Adipose tissue (tissue), 3 donors: Measurements from ENCODE around the gene NCOA5. TPM values are rescaled to one million over a fixed set of nuclear protein-coding genes. Genes with fewer than 3 reads are reported as not detected.

Experiments used
- H3K27ac ChIP-seq: one replicate; pipeline ENCODE4 v1.5.1; 2013; ENCODE audit warnings: low read depth, low read length
- WGBS, 3 donors: extraction: QIAGEN DNeasy Blood & Tissue Kit; methylation state at CpG; one replicate each; pipeline ENCODE4 v1.1.7; 2013; 5-methylcytosine and 5-hydroxymethylcytosine counted together
- polyA plus RNA-seq, 3 donors: library from polyadenylated mRNA; stranded (reverse); fragments of 200-250 nt; gene quantifications; one replicate each; pipeline ENCODE4 v1.2.3, GENCODE V29; 2013
- donor health status: healthy with polysubstance abuse.
- donor health status: Bipolar disorder and iron deficiency.
- donor health status: healthy.

NCOA5 gene
- polyA plus RNA-seq, 3 donors: 9.4 to 14.3 (median 14.1) TPM

GRCh38 chr20:46074006-46074405 lies 15.8 kb downstream of the NCOA5 start:
- WGBS, 3 donors: 74 to 85% (median 77%) methylated on average over 3 of the region's 3 CpGs
- H3K27ac ChIP-seq: no peak overlapping the region

GRCh38 chr20:46073443-46073842 lies 16.3 kb downstream of the NCOA5 start:
- H3K27ac ChIP-seq: no peak overlapping the region
- WGBS, 3 donors: 87 to 95% (median 88%) methylated on average over 3 of the region's 3 CpGs

DNA sequence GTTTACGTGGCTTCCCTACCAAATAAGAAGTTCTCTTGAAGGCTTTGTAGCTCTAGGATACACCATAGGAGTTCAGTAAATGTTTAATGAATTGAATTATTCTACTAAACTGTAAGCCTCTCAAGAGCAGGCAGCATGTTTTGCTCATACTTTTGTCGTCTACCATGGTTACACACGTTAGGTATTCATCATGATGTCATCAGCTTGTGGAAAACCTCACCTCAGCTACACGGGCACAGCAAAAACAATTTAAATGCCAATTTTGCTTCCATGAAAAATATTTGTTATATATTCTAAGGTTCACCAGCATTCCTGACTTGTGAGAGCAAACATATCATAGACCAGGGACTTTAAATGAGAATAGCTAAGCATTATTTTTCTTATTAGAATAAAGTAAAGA lies 16.7 kb downstream of the NCOA5 start:
- no peak overlapping the region for H3K27ac ChIP-seq
- WGBS, 3 donors: 88 to 91% (median 89%) methylated on average over 4 of the region's 4 CpGs

DNA sequence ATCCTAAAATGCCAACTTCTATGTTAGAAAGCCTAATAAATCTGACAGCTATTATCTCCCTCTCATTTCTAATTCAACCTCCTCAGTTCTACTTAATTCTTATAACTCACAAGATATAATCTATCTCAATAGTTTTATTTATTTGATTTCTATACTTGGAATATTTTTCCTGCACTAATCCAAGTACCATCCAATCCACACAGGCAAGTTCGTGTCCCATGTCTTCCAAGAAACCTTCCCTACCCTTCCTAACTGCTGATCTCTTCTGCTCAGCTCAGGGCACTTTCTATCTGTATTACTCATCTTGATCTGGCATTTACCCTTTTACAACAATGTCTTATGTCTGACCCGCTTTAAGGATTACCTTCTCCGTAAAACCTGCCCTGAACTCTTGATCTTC lies 18.2 kb downstream of the NCOA5 start:
- no peak overlapping the region for H3K27ac ChIP-seq
- 93 to 98% (median 94%) methylated on average over 3 of the region's 3 CpGs for whole genome bisulfite sequencing, 3 donors

GRCh38 chr20:46070215-46070900 lies 19.4 kb downstream of the NCOA5 start:
- 95 to 96% (median 95%) methylated on average over 20 of the region's 20 CpGs for WGBS, 3 donors
- H3K27ac ChIP-seq: no peak overlapping the region

GRCh38 chr20:46065691-46066090 lies 24.1 kb downstream of the NCOA5 start:
- H3K27ac ChIP-seq: no peak overlapping the region
- WGBS, 3 donors: 92 to 96% (median 95%) methylated on average over 3 of the region's 3 CpGs

DNA sequence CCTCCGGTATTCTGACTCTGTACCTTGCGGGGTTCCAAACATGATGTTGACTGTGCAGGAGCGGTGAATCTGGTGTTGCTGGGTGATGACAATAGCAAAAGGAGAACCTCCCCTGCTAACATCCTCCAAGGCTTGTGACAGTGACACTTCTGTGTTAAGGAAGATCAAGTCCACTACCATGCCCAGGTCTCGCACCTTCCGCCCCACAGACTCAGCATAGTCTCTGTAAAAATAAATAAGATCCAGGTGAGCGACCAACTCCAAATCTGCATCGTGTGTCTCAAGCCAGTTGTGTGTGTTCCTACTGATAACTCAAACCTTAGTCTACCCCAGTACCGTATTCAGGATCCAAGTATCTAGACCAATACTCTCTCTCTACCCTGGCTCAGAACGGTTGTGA lies 24.8 kb downstream of the NCOA5 start:
- H3K27ac ChIP-seq: no peak overlapping the region
- 95 to 98% (median 96%) methylated on average over 9 of the region's 9 CpGs for WGBS, 3 donors

DNA sequence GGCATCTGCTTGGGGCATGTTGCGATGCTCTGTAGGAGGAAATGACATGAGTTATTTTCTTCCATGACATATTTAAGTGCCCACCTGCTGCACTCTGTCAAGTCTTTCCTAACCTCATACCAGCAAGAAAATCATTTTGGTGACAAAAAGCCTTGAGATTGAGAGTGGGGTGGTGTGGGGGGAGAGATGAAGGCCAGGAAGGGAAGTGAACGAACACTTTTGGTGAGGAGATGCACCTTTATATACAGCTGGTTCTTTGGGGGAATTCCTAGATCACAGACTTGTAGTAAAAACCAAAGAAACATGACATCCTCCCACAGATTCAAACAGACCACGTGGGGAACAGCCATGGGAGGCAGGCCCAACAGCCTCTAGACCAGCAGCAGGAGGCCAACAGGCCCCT lies 26.1 kb downstream of the NCOA5 start:
- WGBS, 3 donors: 73 to 83% (median 74%) methylated on average over 3 of the region's 3 CpGs
- no peak overlapping the region for H3K27ac ChIP-seq

- no peak overlapping the region for H3K27ac ChIP-seq
- 91 to 95% (median 92%) methylated on average over 8 of the region's 8 CpGs for WGBS, 3 donors
These were observed 26.6 kb downstream of the NCOA5 start for GRCh38 chr20:46063151-46063550.

DNA sequence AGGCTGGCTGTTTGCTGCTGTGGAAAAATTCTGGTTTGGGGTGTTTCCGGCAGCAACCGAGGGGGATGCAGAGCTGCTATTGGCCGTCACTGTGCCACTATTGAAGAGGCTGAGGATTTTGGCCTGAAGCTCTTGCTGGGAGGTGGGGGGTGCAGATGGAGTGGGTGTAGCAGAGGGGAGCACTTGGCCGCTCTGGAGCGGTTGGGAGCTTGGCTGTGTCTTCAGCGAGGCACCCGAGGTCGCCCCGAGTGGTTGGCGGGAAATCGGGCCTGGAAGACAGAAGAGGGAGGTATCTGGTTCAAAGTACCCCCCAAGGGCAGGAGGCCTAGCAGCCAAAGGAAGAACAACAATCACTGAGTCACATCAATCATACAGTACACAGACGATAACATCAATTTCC lies 27.1 kb downstream of the NCOA5 start:
- WGBS, 3 donors: 84 to 90% (median 89%) methylated on average over 12 of the region's 12 CpGs
- H3K27ac ChIP-seq: no peak overlapping the region

GRCh38 chr20:46062151-46062550 lies 27.6 kb downstream of the NCOA5 start:
- 86 to 95% (median 87%) methylated on average over 4 of the region's 4 CpGs for WGBS, 3 donors
- no peak overlapping the region for H3K27ac ChIP-seq

DNA sequence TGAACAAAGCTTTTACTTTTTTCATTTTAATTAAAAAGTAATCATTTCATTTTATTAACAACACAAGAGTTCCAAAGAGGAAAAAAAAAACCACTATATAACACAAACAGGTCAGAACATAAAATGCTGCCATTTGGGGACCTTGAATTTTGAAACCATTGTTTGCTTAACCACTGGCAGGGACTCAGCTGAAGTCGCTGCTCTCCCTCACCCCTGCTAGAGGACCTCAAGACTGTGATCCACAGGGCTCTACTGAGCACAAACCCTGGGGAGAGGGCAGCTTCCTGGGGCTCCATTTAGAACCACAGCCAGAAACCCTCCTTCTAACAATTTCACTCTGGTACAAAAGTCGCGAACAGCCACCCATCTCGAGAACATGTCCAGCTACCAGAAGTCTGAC lies 28.8 kb downstream of the NCOA5 start:
- 72 to 79% (median 77%) methylated on average over 4 of the region's 4 CpGs for WGBS, 3 donors
- no peak overlapping the region for H3K27ac ChIP-seq

GRCh38 chr20:46060301-46060881 lies 29.4 kb downstream of the NCOA5 start:
- no peak overlapping the region for H3K27ac ChIP-seq
- WGBS, 3 donors: 30 to 83% (median 45%) methylated on average over 2 of the region's 2 CpGs

- no peak overlapping the region for H3K27ac ChIP-seq
- 22 to 26% (median 22%) methylated on average over 35 of the region's 35 CpGs for WGBS, 3 donors
These were observed 31.0 kb downstream of the NCOA5 start for GRCh38 chr20:46058599-46059281.

- WGBS, 3 donors: 8 to 9% (median 8%) methylated on average over 66 of the region's 66 CpGs
- H3K27ac ChIP-seq: no peak overlapping the region
These were observed 31.7 kb downstream of the NCOA5 start for GRCh38 chr20:46057856-46058598.

GRCh38 chr20:46056970-46057855 lies 32.5 kb downstream of the NCOA5 start:
- no peak overlapping the region for H3K27ac ChIP-seq
- 12 to 19% (median 18%) methylated on average over 63 to 65 of the region's 65 CpGs for WGBS, 3 donors

DNA sequence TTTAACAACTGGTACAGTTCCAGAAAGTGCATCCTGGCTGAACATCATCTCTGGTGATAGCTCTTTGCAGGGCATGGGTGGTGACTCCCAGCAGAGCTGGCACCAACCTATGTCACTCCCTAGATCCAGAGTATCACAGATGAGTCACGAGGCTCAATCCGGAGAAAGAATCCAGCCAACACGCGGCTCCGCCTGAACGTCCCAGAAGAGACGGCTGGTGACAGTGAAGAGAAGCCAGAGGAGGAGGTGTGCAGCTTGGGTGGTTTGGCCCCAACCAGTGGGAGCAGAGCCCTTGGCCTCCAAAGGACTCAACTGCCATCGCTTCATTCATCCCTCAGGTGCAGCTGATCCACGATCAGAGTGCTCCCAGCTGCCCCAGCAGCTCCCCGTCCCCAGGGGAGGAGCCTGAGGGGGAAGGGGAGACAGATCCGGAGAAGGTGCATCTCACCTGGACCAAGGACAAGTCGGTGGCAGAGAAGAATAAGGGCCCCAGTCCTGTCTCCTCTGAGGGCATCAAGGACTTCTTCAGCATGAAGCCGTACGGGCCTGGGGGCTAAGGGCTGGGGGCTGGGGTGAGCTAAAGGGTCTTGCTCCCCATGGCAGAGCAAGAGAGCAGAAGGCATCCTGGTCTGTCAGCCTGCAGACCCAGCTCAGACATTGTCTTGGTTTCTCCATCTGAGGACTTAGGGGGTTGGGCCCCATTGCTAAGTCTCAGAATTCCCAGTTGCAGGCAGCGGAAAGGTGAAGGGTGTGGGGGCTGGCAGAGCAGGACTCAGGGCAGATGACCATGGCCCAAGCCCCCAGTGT lies 33.5 kb downstream of the NCOA5 start:
- 80 to 83% (median 80%) methylated on average over 14 to 15 of the region's 15 CpGs for WGBS, 3 donors
- H3K27ac ChIP-seq: no peak overlapping the region
